ENCODE results near the gene LTF.

DNA sequence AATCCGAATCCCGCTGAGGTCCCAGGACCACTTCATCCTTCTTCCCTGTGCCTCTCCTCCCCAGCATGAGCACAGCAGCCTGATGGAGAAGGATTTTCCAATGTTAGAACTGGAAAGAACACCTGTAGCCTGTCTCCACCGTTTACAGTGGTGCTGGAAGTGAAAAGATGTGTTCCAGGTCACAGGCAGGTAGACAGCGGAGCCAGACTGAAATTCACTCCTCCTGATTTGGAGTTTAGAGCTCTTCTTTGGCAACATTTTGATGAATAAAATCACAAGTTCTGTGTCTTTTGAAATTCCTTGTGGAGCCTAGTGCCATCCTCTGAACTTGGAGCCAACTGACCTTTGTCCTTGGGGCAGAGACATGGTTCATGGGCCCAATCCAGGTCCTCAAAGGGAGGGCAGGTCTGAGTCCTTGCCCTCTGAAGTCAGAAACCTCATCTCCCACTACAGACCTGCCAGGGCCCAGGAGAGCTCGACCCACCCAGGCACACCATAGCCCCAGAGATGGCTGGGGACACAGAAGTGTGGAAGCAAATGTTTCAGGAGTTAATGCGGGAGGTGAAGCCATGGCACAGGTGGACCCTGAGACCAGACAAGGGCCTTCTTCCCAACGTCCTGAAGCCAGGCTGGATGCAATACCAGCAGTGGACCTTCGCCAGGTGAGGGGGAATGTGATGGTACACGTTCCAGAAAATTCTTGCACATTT is 33.0 kb upstream of the LTF start, which contains the start of gene RTP3:
- no peak for TF ChIP-seq POLR2A (IDR thresholded peaks at IDR 0.05)
- TF ChIP-seq, protein P1, sequence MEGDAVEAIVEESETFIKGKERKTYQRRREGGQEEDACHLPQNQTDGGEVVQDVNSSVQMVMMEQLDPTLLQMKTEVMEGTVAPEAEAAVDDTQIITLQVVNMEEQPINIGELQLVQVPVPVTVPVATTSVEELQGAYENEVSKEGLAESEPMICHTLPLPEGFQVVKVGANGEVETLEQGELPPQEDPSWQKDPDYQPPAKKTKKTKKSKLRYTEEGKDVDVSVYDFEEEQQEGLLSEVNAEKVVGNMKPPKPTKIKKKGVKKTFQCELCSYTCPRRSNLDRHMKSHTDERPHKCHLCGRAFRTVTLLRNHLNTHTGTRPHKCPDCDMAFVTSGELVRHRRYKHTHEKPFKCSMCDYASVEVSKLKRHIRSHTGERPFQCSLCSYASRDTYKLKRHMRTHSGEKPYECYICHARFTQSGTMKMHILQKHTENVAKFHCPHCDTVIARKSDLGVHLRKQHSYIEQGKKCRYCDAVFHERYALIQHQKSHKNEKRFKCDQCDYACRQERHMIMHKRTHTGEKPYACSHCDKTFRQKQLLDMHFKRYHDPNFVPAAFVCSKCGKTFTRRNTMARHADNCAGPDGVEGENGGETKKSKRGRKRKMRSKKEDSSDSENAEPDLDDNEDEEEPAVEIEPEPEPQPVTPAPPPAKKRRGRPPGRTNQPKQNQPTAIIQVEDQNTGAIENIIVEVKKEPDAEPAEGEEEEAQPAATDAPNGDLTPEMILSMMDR (IDR thresholded peaks at IDR 0.05), result no peak
- TF ChIP-seq EP300 (IDR thresholded peaks at IDR 0.05), result no peak
- no peak for TF ChIP-seq POLR2AphosphoS5 (IDR thresholded peaks at IDR 0.05)
